ENCODE results near the gene UBE2Q2. TPM values are rescaled to one million over a fixed set of nuclear protein-coding genes. Genes with fewer than 3 reads are reported as not detected.

The UBE2Q2 gene
- total RNA-seq (2022; extraction: Qiagen RNA extraction; ENCODE audit: low read depth), result 30.8 to 40.0 TPM (median 38.5 TPM) in 5 replicates

GRCh38 chr15:75842722-75843677, at the start of gene UBE2Q2:
Gene UBE2Q2, plus strand, starts transcription at chr15:75843447. Its CDS starts 220 bp downstream, at chr15:75843667.

DNA sequence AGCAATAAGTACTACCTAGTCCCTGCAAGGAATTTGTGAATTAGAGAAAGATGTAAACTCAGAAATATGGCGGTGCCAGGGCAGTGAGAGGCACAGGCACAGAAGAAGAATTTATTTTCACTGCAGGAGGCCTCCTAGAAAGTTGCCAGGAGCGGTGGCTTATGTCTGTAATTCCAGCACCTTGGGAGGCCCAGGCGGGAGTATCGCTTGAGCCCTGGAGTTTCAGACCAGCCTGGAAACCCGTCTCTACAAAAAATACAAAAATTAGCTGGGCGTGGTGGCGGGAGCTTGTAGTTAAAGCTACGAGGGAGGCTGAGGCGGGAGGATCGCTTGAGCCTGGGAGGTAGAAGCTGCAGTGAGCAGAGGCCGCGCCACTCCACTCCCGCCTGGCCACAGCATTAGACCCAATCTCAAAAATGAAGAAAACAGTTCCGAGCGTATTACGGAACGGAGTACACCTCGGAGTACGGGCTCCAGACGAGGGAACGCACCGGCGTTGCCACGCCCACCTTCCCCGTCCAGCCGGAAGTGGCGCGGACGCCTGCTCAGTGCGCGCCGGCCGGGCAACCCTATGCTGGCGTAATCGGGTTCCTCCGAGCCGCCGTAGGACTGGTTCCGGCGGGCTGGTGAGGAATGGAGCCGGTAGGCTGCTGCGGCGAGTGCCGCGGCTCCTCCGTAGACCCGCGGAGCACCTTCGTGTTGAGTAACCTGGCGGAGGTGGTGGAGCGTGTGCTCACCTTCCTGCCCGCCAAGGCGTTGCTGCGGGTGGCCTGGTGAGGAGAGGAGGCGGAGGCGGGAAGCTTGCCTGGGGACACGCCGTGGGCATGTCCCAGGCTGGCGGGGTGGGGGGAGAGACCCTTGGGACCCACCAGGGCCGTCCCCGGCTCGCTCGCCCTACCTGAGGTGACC, 60.3 kb downstream of the UBE2Q2 start, which contains the start of gene FBXO22:
Gene FBXO22 (plus strand): TSS at position 548 of the 909 bp plus-strand sequence. CDS start 86 bp downstream, at position 634.

Other genes with a start within 250 kb of the UBE2Q2 start
- 31.9 to 36.2 TPM (median 34.3 TPM) in 5 replicates for gene SNUPN, start 217.7 kb upstream of the UBE2Q2 start, total RNA-seq (2022; extraction: Qiagen RNA extraction; ENCODE audit: low read depth)
- gene IMP3, start 203.2 kb upstream of the UBE2Q2 start, total RNA-seq (2022; extraction: Qiagen RNA extraction; ENCODE audit: low read depth), result 102 to 142 TPM (median 132 TPM) in 5 replicates
- gene SNX33, start 195.5 kb upstream of the UBE2Q2 start, total RNA-seq (2022; extraction: Qiagen RNA extraction; ENCODE audit: low read depth), result 12.3 to 17.5 TPM (median 15.9 TPM) in 5 replicates
- gene CSPG4, start 130.6 kb upstream of the UBE2Q2 start, total RNA-seq (2022; extraction: Qiagen RNA extraction; ENCODE audit: low read depth), result 0.07 to 0.14 TPM (median 0.09 TPM) in 5 replicates
- 63.3 to 85.0 TPM (median 78.1 TPM) in 5 replicates for gene FBXO22, start 60.4 kb downstream of the UBE2Q2 start, total RNA-seq (2022; extraction: Qiagen RNA extraction; ENCODE audit: low read depth)
- 0.75 to 1.7 TPM (median 1.1 TPM) in 5 replicates for gene NRG4, start 169.0 kb downstream of the UBE2Q2 start, total RNA-seq (2022; extraction: Qiagen RNA extraction; ENCODE audit: low read depth)
- gene TMEM266, start 216.5 kb downstream of the UBE2Q2 start, total RNA-seq (2022; extraction: Qiagen RNA extraction; ENCODE audit: low read depth), result 0.12 TPM in 2 of 5 replicates, not detected in the others